H1 (cell line): ENCODE measurements around the gene APH1B. TPM values are rescaled to one million over a fixed set of nuclear protein-coding genes. Genes with fewer than 3 reads are reported as not detected.

Experiments used
- CTCF ChIA-PET: fragments of 300-600 bp; sonication (Branson Sonifier 250); formaldehyde crosslinking; loops from one replicate; lab custom pipeline; 2021; ENCODE audit not compliant: partially characterized antibody; lab: Charles Lee
- POLR2A ChIA-PET: fragments of 300-600 bp; sonication (Branson Sonifier 250); formaldehyde crosslinking; loops from one replicate; lab custom pipeline; 2021; ENCODE audit warnings: inconsistent platforms; ENCODE audit not compliant: partially characterized antibody; lab: Charles Lee
- DNase-seq, 2 experiments: peaks; one replicate each; pipeline versions ENCODE4 v3.0.0 to v3.0.0-alpha.2; 2010 to 2022; ENCODE audit warnings: low spot score in 2 of 2, low read depth in 1 of 2, mixed read lengths in 1 of 2
- FAIRE-seq: peaks from 2 replicates; lab custom pipeline; 2011; peaks lifted over from hg19 to GRCh38; lab: Jason Lieb, UNC
- H2AFZ ChIP-seq: 2 replicates; pipeline ENCODE4 v1.8.1; 2012; ENCODE audit warnings: low read length, inconsistent platforms
- H2AK5ac ChIP-seq: 2 replicates; pipeline ENCODE4 v1.6.1; 2013; ENCODE audit warnings: low read depth, low read length
- H2BK120ac ChIP-seq: replicated peaks from 2 replicates; pipeline ENCODE3; 2013; ENCODE audit warnings: low read depth, low read length, inconsistent platforms
- H2BK12ac ChIP-seq: 2 replicates; pipeline ENCODE4 v1.6.1; 2013; ENCODE audit warnings: low read depth, low read length
- H2BK15ac ChIP-seq: 2 replicates; pipeline ENCODE4 v1.6.1; 2013; ENCODE audit warnings: low read length
- H2BK20ac ChIP-seq: 2 replicates; pipeline ENCODE4 v1.6.1; 2013; ENCODE audit warnings: low read length
- H2BK5ac ChIP-seq: 2 replicates; pipeline ENCODE4 v1.6.1; 2013; ENCODE audit warnings: low read depth, low read length
- H3K14ac ChIP-seq: 2 replicates; pipeline ENCODE4 v1.6.1; 2013; ENCODE audit warnings: inconsistent platforms; ENCODE audit not compliant: insufficient read length
- H3K18ac ChIP-seq: 2 replicates; pipeline ENCODE4 v1.6.1; 2013; ENCODE audit warnings: low read length; ENCODE audit errors: extremely low read depth
- H3K23ac ChIP-seq: 2 replicates; pipeline ENCODE4 v1.6.1; 2013; ENCODE audit warnings: inconsistent platforms; ENCODE audit not compliant: insufficient read length
- H3K23me2 ChIP-seq: 2 replicates; pipeline ENCODE4 v1.6.1; 2013; ENCODE audit warnings: low read depth, low read length
- H3K27ac ChIP-seq: 2 replicates; pipeline ENCODE4 v1.6.1; 2011; ENCODE audit warnings: low read depth, low read length, inconsistent platforms
- H3K27me3 ChIP-seq, 4 experiments: replicated peaks in 1 of 4; 1 replicate in 1 of 4; 2 replicates in 3 of 4; pipeline versions ENCODE4 v1.6.1 to v1.8.1; 2011 to 2013; ENCODE audit warnings: low read length in 3 of 4, mild to moderate bottlenecking in 3 of 4, inconsistent platforms in 2 of 4, mixed read lengths in 2 of 4, moderate library complexity in 1 of 4; ENCODE audit not compliant: control insufficient read depth in 3 of 4, insufficient read depth in 3 of 4; ENCODE audit errors: extremely low read depth in 1 of 4
- H3K36me3 ChIP-seq, 4 experiments: 2 replicates each; pipeline versions ENCODE4 v1.6.1 to v1.8.1; 2011 to 2013; ENCODE audit warnings: mild to moderate bottlenecking in 4 of 4, low read length in 3 of 4, moderate library complexity in 2 of 4, control low read depth in 1 of 4, inconsistent platforms in 1 of 4; ENCODE audit not compliant: insufficient read depth in 4 of 4, control insufficient read depth in 2 of 4
- H3K4ac ChIP-seq: replicated peaks from 2 replicates; pipeline ENCODE3; 2013; ENCODE audit warnings: low read length, low read depth, mixed read lengths, inconsistent platforms; ENCODE audit not compliant: insufficient read length
- H3K4me1 ChIP-seq, 4 experiments: replicated peaks in 1 of 4; 1 replicate in 1 of 4; 2 replicates in 3 of 4; pipeline versions ENCODE4 v1.6.1 to v1.8.1; 2011 to 2013; ENCODE audit warnings: low read length in 3 of 4, inconsistent platforms in 2 of 4, mixed read lengths in 1 of 4; ENCODE audit not compliant: insufficient read depth in 4 of 4, control insufficient read depth in 3 of 4
- H3K4me2 ChIP-seq, 2 experiments: 2 replicates each; pipeline versions ENCODE4 v1.6.1 to v1.8.1; 2011 to 2013; ENCODE audit warnings: low read depth in 2 of 2, low read length in 2 of 2, control low read depth in 1 of 2, inconsistent platforms in 1 of 2, mild to moderate bottlenecking in 1 of 2; ENCODE audit not compliant: insufficient read depth in 1 of 2
- H3K4me3 ChIP-seq, 4 experiments: fragments of 200-600, 300-600 bp in 1 of 4; sonication (generic), shearing (Covaris generic), sonication (Bioruptor Twin) in 1 of 4; 2 replicates each; pipeline versions ENCODE4 v1.5.1 to v1.8.1; 2011 to 2016; ENCODE audit warnings: low read length in 4 of 4, low read depth in 3 of 4, control low read depth in 2 of 4, inconsistent platforms in 2 of 4, mild to moderate bottlenecking in 2 of 4, mixed read lengths in 1 of 4, moderate library complexity in 1 of 4; ENCODE audit not compliant: insufficient read depth in 2 of 4; ENCODE audit errors: extremely low read depth in 1 of 4
- H3K56ac ChIP-seq: replicated peaks from 2 replicates; pipeline ENCODE3; 2013; ENCODE audit warnings: low read depth, mild to moderate bottlenecking, mixed read lengths, low read length, inconsistent platforms; ENCODE audit not compliant: insufficient read length
- H3K79me1 ChIP-seq: 2 replicates; pipeline ENCODE4 v1.6.1; 2013; ENCODE audit warnings: low read depth, low read length, control low read depth
- H3K79me2 ChIP-seq, 2 experiments: 2 replicates each; pipeline versions ENCODE4 v1.6.1 to v1.8.1; 2012 to 2013; ENCODE audit warnings: low read length in 2 of 2, mild to moderate bottlenecking in 2 of 2, inconsistent platforms in 1 of 2; ENCODE audit not compliant: insufficient read depth in 2 of 2, control insufficient read depth in 1 of 2
- H3K9ac ChIP-seq, 4 experiments: replicated peaks in 1 of 4; 1 replicate in 1 of 4; 2 replicates in 3 of 4; pipeline versions ENCODE4 v1.6.1 to v1.8.1; 2011 to 2013; ENCODE audit warnings: low read depth in 3 of 4, low read length in 3 of 4, control low read depth in 2 of 4, mild to moderate bottlenecking in 2 of 4, moderate library complexity in 2 of 4, inconsistent platforms in 1 of 4; ENCODE audit errors: extremely low read depth in 1 of 4
- H3K9me3 ChIP-seq, 2 experiments: 2 replicates each; pipeline versions ENCODE4 v1.6.1 to v1.8.1; 2012 to 2013; ENCODE audit warnings: mild to moderate bottlenecking in 2 of 2, moderate library complexity in 2 of 2, control low read depth in 1 of 2, inconsistent platforms in 1 of 2, low read depth in 1 of 2, low read length in 1 of 2, mixed read lengths in 1 of 2; ENCODE audit not compliant: insufficient read depth in 2 of 2
- H4K20me1 ChIP-seq, 2 experiments: replicated peaks in 1 of 2; 2 replicates each; pipeline versions ENCODE3 to v1.8.1; 2011 to 2013; ENCODE audit warnings: inconsistent platforms in 2 of 2, low read length in 2 of 2, mild to moderate bottlenecking in 1 of 2; ENCODE audit not compliant: insufficient read depth in 2 of 2, control insufficient read depth in 1 of 2
- H4K5ac ChIP-seq: 2 replicates; pipeline ENCODE4 v1.6.1; 2013; ENCODE audit warnings: low read length, low read depth, mixed read lengths, inconsistent platforms; ENCODE audit not compliant: insufficient read length
- H4K8ac ChIP-seq: 2 replicates; pipeline ENCODE4 v1.8.0; 2013; ENCODE audit warnings: mild to moderate bottlenecking, moderate library complexity, low read length, inconsistent platforms; ENCODE audit not compliant: insufficient read depth; ENCODE audit errors: extremely low read depth
- H4K91ac ChIP-seq: replicated peaks from 2 replicates; pipeline ENCODE3; 2013; ENCODE audit warnings: low read length, mixed read lengths, inconsistent platforms; ENCODE audit not compliant: insufficient read length
- CEBPB ChIP-seq: IDR thresholded peaks from 2 replicates; pipeline ENCODE4 v1.6.1; 2012; ENCODE audit warnings: low read depth, low read length
- CHD2 ChIP-seq: IDR thresholded peaks from 2 replicates; pipeline ENCODE4 v1.6.1; 2012; ENCODE audit warnings: low read length, improper control_type of control experiment
- PHF8 ChIP-seq: fragments of 200-600 bp; sonication (generic); conservative IDR thresholded peaks from 2 replicates; pipeline ENCODE4 v1.7.1; 2012; ENCODE audit warnings: low read depth, mild to moderate bottlenecking, inconsistent platforms, low read length, moderate library complexity
- SP1 ChIP-seq: IDR thresholded peaks from 2 replicates; pipeline ENCODE4 v1.6.1; 2011; ENCODE audit warnings: low read depth, low read length
- SUZ12 ChIP-seq: fragments of 200-600 bp; sonication (generic); IDR thresholded peaks from 2 replicates; pipeline ENCODE4 v1.6.1; 2012; ENCODE audit warnings: mild to moderate bottlenecking, inconsistent platforms, low read length, moderate library complexity, mixed read lengths
- ZNF274 ChIP-seq: IDR thresholded peaks from 2 replicates; pipeline ENCODE4 v1.7.0; 2012; ENCODE audit warnings: low read length, borderline replicate concordance; ENCODE audit errors: extremely low read depth
- WGBS, 2 experiments: shearing (Covaris generic) in 1 of 2; methylation state at CpG; one replicate each; pipeline versions ENCODE4 v1.1.6 to v1.1.7; 2013 to 2015; ENCODE audit warnings: low lambda C conversion rate in 2 of 2, mixed read lengths in 2 of 2, inconsistent platforms in 1 of 2, low coverage in 1 of 2, missing lambda C conversion rate in 1 of 2; ENCODE audit not compliant: insufficient replicate concordance in 2 of 2, insufficient coverage in 1 of 2, insufficient read length in 1 of 2; ENCODE audit errors: extremely low coverage in 1 of 2, missing lambda C conversion rate in 1 of 2; 5-methylcytosine and 5-hydroxymethylcytosine counted together
- polyA plus RNA-seq, 7 experiments: library from polyadenylated mRNA; depleted of rRNA in 3 of 7; stranded (reverse) in 5 of 7; unstranded in 2 of 7; fragments of >200 nt in 5 of 7; fragments of 200-250 nt in 2 of 7; gene quantifications; 1 replicate in 5 of 7; 2 replicates in 1 of 7; 4 replicates in 1 of 7; pipeline versions ENCODE4 v1.2.1 to v1.2.3, GENCODE V29; 2011 to 2013; ENCODE audit warnings: missing spikeins in 2 of 7, mixed read lengths in 2 of 7
- total RNA-seq: library from RNA; stranded (reverse); fragmentation: NEBNext Ultra II Directional; extraction: Animal tissue kit (Norgen Biotek cat#: 25700); gene quantifications from 2 replicates; pipeline ENCODE4 v1.2.1, GENCODE V29; 2021

Gene APH1B
- total and polyA plus RNA-seq, 2 of the 8 experiments (the other 6 are each of a cell fraction or from before 2014, with no cell fraction given): 11.5 to 22.9 TPM

DNA sequence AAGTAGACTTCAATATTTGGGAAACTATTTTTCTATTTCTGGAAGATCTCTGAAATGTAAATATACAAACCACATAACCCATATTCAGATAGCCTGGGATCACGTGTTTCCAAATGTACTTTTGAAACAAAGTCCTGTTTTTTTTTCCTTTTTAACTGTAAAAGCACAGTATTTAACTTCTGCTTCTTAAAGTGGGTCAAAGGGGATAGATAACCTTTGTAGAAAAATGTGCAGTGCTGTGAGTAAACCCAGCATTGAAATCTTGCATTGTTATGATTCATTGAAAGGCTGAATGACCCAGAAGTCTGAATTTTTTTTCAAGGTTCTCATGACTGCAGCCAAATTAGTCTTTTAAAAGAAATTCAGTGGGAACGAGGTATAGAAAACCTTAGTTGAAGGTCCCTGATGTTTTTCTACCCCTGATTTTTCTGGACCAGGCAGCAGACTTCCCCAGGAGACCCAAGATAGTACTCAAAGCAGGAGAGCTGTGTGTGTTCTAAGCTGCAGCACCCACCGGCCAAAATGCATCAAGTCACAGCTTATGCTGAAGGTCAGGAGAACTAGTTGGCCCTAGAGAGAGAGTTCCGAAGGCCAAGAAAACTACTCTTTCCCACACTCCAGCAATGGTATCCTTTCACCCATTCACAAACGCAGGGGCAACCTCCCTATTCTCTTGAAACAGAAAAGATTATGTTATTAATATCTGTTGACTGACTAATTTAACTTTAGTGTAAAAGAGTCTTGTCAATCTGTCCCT lies 43.6 kb upstream of the APH1B start:
- peaks cover 0 to 17% of the 10 kb centered on the region in 2 experiments; a peak in 2 of 4 replicates for H3K79me2 ChIP-seq
- no peak overlapping the region for H3K4me2 ChIP-seq
- no peak overlapping the region for H4K8ac ChIP-seq
- H3K9me3 ChIP-seq: no peaks in the 10 kb centered on the region
- H4K20me1 ChIP-seq: no peaks in the 10 kb centered on the region
- no peak overlapping the region for H3K18ac ChIP-seq
- no peak overlapping the region for H2BK20ac ChIP-seq
- 83% methylated on average over 5 of the region's 5 CpGs; no CpG with 5 or more reads in 1 of the 2 experiments for WGBS, 2 experiments
- H2BK5ac ChIP-seq: no peak overlapping the region
- H3K23me2 ChIP-seq: no peaks in the 10 kb centered on the region
- H3K27ac ChIP-seq: no peak overlapping the region
- H3K4ac ChIP-seq: no peak overlapping the region
- no peaks in the 10 kb centered on the region for H3K4me1 ChIP-seq
- no peaks in the 10 kb centered on the region for H3K79me1 ChIP-seq
- no peak overlapping the region; the same call in 1 of the 2 replicates for H2AK5ac ChIP-seq
- no peak overlapping the region for H2BK12ac ChIP-seq
- no peak overlapping the region for H3K4me3 ChIP-seq
- no peak overlapping the region for H3K23ac ChIP-seq
- no peaks in the 10 kb centered on the region for H3K27me3 ChIP-seq
- H4K91ac ChIP-seq: no peak overlapping the region
- no peak overlapping the region for H3K9ac ChIP-seq
- H2AFZ ChIP-seq: no peak overlapping the region
- CTCF ChIA-PET: interaction anchor here (0.9 to 2.1 kb wide), 2 partner anchors 10 kb away, joined by 3 to 5 read pairs; no protein-coding TSS in a partner anchor
- H3K14ac ChIP-seq: no peak overlapping the region
- no peak for DNase-seq
- H4K5ac ChIP-seq: no peak overlapping the region
- no peak for FAIRE-seq
- no peak overlapping the region for H3K56ac ChIP-seq
- POLR2A ChIA-PET: no interaction called here
- no peak overlapping the region for H2BK120ac ChIP-seq
- H2BK15ac ChIP-seq: no peak overlapping the region
- no peaks in the 10 kb centered on the region for H3K36me3 ChIP-seq
- TF ChIP-seq SP1 (no peak), SUZ12 (no peak), CEBPB (no peak), PHF8 (no peak), CHD2 (no peak), ZNF274 (no peak)
